ENCODE results near the gene LRRC36.

The LRRC36 gene

GRCh38 chr16:67426950-67427349 lies 100.3 kb downstream of the LRRC36 start:
- DNase-seq, result no peak

DNA sequence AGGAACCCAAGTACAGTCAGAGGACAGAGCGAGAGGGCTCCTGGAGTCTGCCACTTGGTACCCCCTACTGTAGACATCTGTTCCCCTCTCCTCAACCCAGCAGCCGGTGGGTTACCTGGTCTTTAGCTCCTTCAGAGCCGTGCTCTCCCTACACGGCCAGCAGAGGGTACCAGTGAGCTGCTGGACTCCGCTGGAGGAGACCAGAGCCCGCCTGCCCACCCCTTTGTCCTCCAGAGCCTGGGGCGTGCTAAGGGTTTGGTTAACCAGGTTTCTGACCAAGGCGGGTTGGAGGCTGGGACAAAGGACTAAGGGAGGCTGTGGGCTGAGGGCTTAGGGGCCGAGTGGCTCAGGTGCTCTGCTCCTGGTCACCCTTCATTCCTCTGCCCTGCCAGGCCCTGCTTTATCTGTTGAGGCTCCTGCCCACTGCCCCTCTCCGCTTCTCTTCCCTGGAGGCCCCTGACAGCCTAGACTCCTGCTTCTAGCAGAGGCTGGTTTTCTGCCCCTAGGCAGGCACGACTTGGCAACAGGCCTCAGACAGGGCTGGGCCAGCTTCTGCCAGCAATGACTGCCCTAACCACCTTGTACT lies 101.6 kb downstream of the LRRC36 start:
- peak; percentile 48 to 61 for DNase-seq

GRCh38 chr16:67429053-67429798 lies 102.6 kb downstream of the LRRC36 start:
- no peak for DNase-seq

DNA sequence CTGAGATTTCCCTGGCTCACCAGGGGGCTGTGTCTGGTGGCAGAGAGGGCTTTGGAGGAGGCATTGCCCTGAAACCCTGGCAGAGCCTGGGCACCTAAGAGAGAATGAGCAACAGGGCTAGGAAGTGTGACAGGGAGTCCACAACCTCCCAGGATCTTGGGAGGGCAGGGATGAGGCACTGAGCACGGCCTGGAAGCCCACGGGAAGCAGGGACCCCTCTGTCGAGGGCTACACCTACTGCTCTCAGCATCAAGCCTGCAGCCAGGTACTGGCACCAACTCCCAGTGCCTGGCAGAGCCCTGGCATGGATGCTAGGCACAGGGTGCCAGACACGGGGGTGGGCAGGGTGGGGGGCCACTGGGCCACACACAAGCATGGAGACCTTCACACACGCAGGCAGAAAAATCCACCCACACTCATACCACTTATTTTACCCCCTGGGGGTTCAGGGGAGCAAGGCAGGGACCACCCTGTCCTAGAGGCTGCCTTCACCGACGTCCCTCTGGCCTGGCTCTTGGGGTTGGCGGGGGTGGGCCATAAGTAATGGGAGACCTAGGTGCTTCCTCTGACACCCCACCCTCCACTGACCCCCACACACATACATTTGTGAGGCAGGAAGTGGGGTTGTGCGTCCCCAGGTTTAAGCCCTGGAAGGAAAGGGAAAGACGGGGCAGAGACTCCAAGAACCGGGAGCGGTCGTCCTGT lies 103.3 kb downstream of the LRRC36 start:
- DNase-seq, result no peak

DNA sequence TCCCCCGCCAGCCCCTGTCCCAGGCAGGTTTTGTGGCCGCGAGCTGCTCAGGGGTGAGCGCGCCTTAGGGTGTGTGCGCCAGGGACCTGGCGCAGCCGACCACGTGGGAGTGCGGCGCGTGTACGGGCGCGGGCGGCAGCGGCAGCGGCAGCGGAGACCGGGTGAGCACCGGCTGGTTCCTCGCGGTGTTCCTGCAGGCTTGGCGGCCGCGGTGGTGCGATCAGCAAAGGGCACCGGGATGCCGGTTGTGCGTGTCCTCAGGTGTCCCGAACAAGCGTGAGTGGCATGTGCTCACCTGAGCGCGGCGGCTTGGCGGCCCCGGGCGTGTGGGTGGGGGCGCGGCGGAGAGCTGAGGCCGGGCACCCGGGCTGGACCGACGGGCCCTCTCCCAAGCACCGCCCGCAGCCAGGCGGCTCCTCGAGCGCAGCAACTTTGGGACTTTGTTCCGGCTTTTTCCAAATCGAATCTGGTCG lies 103.9 kb downstream of the LRRC36 start:
- peak in 1 of 2 experiments; percentile 36 for DNase-seq

DNA sequence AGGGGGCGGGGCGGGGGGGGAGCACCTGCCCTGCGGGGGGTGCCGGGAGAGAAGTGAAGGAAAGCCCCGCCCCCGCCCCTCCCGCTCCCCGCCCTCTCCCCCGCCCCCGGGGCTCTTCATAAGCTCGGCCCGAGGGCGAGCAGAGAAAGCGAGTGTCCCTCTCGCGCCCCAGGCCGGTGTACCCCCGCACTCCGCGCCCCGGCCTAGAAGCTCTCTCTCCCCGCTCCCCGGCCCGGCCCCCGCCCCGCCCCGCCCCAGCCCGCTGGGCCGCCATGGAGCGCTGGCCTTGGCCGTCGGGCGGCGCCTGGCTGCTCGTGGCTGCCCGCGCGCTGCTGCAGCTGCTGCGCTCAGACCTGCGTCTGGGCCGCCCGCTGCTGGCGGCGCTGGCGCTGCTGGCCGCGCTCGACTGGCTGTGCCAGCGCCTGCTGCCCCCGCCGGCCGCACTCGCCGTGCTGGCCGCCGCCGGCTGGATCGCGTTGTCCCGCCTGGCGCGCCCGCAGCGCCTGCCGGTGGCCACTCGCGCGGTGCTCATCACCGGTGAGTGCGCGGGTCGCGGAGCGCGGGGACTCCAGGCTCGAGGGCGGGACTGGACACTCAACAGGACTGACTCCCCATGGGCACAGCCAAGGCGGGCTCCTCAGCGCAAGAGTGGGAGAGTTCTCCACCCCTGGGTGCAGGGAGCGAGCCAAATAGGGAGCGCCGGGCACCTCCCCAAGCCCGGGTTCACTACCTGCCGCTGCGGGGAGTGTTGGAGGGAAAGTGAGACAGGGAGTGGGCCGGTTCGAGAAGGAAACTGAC lies 104.6 kb downstream of the LRRC36 start, which contains the start of gene HSD11B2:
TSS of gene HSD11B2 (plus strand) at position 145 of the 798 bp plus-strand sequence. CDS start at position 273, 128 bp downstream.
- peak; percentile 46 to 67 for DNase-seq

GRCh38 chr16:67431775-67432505 lies 105.3 kb downstream of the LRRC36 start:
- DNase-seq, result peak; percentile 14 to 65

- DNase-seq, result no peak
Measured at GRCh38 chr16:67432506-67432890, 105.9 kb downstream of the LRRC36 start.

DNA sequence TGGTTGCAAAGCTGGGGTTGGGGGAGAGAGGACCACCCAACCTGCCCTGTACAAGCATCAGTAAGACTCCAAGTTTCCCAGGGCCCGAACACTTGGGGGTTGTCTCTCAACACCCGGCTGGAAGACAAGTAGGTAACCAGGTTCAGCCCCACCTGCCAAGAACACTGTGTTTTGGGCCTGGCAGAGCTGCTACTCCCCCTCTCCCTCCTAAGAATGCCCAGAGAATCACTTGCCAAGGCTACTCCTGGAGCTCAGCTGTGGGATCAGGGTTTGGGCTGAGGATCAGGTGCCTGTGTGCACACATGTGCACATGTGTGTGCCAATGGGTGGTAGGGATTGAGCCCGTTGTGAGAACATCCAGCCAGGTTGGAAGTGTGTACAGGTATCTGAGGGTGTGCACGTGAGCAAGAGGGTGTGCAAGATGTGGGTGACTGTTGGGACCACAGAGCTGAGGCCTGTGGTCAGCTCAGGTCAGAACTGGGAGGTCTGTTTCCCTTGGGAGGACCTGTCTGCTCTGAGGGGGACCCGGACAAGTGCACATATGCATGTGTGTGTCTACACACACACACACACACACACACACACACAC lies 106.6 kb downstream of the LRRC36 start:
- DNase-seq, result no peak
